Caki2 (cell line): ENCODE data around the gene HTT-AS. TPM values are rescaled to one million over a fixed set of nuclear protein-coding genes. Genes with fewer than 3 reads are reported as not detected.
"Not testable (repeated sequence)": the region's sequence is repeated elsewhere in the genome, so short reads cannot be mapped to it uniquely, and the experiment has no call there.

Experiments used
- DNase-seq: peaks from one replicate; pipeline ENCODE4 v3.0.0-alpha.2; 2015; ENCODE audit warnings: low read depth
- in situ Hi-C: cut with HindIII; loops from 2 replicates; pipeline ENCODE4 v1.10.0; 2016; ENCODE audit warnings: low sequenced_read_pairs, low pct_unique_long_range_greater_than_20kb, mixed read lengths
- total RNA-seq: library from RNA; depleted of rRNA; stranded (reverse); fragments of >200 nt; shearing (Covaris generic); gene quantifications from 2 replicates; pipeline ENCODE4 v1.2.3, GENCODE V29; 2014; ENCODE audit warnings: low replicate concordance

HTT-AS gene
- total RNA-seq, 1 experiment from 2014 or later, result not detected

DNA sequence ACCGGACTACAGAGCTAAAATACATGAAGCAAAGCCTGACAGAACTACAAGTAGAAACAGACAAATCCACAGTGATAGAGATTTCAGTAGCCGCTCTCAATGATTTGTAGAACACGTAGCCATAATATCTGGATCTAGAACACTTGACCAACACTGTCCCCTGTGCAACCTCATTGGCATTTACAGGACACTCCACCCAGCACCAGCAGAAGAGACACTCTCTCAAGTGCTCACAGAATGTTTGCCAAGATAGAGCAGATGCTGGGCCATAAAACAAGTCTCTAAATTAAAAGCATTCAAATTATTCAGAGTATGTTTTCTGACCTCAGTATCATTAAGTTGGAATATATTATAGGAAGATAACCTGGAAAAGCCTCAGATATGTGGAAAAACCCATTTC lies 21.9 kb upstream of the HTT-AS start:
- in situ Hi-C loops, result no loop called here
- DNase-seq, result no peak

DNA sequence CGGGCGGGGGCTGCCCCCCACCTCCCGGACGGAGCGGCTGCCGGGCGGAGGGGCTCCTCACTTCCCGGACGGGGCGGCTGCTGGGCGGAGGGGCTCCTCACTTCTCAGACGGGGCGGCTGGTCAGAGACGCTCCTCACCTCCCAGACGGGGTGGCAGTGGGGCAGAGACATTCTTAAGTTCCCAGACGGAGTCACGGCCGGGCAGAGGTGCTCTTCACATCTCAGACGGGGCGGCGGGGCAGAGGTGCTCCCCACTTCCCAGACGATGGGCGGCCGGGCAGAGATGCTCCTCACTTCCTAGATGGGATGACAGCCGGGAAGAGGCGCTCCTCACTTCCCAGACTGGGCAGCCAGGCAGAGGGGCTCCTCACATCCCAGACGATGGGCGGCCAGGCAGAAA lies 20.4 kb upstream of the HTT-AS start:
- in situ Hi-C loops, DNase-seq: not testable (repeated sequence)

DNA sequence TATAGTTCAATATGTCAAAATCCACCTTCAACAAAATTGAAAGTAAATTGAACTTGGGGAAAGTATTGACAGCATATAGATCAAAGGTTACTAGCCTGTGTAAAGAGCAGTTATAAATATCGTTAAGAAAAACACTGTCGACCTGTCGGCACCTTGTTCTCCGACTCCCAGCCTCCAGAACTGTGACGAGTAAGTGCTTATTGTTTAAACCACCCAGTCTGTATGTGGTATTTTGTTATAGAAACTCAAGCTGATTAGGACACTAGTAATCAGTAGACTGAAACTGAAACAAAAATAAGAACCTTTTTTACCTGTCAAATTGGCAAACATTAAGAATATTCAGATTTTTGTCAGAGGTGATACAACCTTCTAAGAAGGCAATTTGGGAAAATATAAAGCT lies 17.1 kb upstream of the HTT-AS start:
- no peak for DNase-seq
- in situ Hi-C loops, result no loop called here

DNA sequence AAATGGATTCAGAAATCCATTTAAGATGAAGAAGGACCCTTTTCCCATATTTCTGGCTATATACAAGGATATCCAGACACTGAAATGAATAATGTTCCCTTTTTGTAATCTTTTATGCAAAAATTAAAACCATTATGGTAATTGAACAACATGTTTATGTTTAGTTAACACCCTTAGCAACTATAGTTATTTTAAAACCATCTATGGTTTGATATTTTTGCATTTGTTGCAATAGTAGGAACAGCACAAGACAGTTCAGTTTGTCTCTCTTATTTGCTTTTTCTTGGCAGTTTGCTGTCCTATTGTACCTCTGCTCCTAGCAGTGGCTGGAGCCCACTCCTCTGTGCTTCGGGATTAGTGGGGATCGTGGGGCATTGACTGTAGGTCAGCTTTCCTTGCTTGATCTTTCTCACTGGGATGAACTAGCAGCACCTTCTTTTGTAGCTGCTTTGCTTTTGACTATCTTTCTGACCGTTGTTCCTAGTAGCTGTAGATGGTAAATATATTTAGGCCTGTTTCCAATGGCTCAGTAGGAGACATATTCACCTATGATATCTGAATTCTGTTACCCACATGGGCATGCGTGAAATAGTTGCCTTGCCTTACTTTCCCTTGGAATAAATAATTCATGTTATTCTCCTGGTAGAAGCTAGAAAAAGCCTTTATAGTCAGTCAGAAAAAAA lies 12.9 kb upstream of the HTT-AS start:
- no peak for DNase-seq
- in situ Hi-C loops, result no loop called here

DNA sequence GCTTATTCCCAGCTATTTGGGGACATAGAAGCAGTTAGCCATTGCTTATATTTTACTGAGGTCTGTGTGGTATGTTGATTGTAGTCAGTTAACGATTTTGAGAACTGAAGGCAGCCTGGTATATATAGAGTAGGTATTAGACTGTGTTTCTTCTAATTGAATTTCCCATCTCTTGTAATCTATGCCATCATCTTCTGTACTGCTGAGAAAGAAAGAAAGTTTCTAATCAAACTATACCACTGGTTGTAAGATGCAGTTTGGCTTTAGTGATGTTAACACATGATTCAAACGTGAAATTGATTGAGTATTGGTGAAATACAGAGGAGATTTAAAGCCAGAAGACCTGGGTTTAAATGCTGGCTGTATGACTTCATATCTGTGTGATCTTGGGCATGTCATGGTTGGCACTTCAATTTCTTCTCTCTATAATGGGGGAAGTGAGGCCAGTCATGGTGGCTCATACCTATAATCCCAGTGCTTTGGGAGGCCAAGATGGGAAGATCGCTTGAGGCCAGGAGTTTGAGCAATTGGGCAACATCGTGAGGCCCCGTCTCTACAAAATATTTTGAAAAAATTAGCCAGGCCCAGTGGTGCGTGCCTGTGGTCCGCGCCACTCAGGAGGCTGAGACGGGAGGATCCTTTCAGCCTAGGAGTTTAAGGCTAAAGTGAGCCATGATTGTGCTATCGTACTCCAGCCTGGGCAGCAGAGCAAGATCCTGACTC lies 11.8 kb upstream of the HTT-AS start:
- in situ Hi-C loops, result no loop called here
- no peak for DNase-seq

DNA sequence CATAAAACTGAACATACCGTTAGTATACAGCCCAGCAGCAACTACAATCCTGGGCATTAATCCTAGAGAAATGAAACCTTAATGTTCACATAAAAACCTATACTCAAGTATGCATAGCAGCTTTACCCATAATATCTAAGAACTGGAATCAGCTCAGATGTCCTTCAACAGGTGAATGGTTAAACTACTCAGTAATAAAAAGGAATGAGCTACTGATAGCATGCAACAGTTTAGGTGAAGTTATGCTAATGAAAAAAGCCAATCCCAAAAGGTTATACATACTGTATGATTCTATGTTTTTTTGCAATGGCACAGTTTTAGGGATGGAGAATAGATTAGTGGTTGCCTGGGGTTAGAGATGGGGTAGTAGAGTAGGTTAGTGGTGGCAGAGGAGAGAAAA lies 9.4 kb upstream of the HTT-AS start:
- in situ Hi-C loops, result no loop called here
- no peak for DNase-seq

DNA sequence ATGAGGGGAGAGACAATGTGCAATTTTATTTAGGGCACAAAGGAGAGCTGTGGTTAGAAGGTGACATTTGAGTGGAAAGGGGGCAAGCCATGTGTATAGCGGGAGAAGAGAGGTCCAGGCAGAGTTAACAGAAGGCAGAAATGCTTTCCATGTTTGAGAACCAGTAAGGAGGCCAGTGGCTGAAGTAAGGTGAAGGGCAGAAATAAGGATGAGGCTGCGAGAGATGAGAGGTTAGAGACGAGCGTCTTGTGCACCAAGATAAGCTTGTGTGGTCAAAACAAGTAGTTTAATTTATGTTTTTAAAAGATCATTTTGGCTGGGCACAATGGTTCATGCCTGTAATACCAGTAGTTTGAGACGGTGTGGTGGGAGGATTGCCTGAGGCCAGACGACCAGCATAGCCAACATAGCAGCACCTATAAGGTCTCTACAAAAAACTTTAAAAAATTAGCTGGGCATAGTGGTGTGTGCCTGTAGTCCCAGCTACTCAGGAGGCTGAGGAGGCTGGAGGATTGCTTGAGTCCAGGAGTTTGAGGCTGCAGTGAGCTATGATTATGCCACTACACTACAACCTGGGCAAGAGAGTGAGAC lies 8.7 kb upstream of the HTT-AS start:
- in situ Hi-C loops, result no loop called here
- no peak for DNase-seq

DNA sequence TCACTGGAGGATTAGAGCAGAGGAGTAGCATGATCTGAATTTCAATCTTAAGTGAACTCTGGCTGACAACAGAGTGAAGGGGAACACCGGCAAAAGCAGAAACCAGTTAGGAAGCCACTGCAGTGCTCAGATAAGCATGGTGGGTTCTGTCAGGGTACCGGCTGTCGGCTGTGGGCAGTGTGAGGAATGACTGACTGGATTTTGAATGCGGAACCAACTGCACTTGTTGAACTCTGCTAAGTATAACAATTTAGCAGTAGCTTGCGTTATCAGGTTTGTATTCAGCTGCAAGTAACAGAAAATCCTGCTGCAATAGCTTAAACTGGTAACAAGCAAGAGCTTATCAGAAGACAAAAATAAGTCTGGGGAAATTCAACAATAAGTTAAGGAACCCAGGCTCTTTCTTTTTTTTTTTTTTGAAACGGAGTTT lies 5.4 kb upstream of the HTT-AS start:
- in situ Hi-C loops, result no loop called here
- DNase-seq, result no peak

DNA sequence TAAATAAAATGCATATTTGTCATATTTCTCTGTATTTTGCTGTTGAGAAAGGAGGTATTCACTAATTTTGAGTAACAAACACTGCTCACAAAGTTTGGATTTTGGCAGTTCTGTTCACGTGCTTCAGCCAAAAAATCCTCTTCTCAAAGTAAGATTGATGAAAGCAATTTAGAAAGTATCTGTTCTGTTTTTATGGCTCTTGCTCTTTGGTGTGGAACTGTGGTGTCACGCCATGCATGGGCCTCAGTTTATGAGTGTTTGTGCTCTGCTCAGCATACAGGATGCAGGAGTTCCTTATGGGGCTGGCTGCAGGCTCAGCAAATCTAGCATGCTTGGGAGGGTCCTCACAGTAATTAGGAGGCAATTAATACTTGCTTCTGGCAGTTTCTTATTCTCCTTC lies 3.5 kb upstream of the HTT-AS start:
- in situ Hi-C loops, result no loop called here
- no peak for DNase-seq

DNA sequence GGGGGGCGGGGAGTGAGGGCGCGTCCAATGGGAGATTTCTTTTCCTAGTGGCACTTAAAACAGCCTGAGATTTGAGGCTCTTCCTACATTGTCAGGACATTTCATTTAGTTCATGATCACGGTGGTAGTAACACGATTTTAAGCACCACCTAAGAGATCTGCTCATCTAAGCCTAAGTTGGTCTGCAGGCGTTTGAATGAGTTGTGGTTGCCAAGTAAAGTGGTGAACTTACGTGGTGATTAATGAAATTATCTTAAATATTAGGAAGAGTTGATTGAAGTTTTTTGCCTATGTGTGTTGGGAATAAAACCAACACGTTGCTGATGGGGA lies 1.3 kb upstream of the HTT-AS start:
- in situ Hi-C loops, result no loop called here
- no peak for DNase-seq

DNA sequence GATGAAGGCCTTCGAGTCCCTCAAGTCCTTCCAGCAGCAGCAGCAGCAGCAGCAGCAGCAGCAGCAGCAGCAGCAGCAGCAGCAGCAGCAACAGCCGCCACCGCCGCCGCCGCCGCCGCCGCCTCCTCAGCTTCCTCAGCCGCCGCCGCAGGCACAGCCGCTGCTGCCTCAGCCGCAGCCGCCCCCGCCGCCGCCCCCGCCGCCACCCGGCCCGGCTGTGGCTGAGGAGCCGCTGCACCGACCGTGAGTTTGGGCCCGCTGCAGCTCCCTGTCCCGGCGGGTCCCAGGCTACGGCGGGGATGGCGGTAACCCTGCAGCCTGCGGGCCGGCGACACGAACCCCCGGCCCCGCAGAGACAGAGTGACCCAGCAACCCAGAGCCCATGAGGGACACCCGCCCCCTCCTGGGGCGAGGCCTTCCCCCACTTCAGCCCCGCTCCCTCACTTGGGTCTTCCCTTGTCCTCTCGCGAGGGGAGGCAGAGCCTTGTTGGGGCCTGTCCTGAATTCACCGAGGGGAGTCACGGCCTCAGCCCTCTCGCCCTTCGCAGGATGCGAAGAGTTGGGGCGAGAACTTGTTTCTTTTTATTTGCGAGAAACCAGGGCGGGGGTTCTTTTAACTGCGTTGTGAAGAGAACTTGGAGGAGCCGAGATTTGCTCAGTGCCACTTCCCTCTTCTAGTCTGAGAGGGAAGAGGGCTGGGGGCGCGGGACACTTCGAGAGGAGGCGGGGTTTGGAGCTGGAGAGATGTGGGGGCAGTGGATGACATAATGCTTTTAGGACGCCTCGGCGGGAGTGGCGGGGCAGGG lies 711 bp upstream of the HTT-AS start:
- DNase-seq, result peak; percentile 64
- in situ Hi-C loops, result no loop called here

DNA sequence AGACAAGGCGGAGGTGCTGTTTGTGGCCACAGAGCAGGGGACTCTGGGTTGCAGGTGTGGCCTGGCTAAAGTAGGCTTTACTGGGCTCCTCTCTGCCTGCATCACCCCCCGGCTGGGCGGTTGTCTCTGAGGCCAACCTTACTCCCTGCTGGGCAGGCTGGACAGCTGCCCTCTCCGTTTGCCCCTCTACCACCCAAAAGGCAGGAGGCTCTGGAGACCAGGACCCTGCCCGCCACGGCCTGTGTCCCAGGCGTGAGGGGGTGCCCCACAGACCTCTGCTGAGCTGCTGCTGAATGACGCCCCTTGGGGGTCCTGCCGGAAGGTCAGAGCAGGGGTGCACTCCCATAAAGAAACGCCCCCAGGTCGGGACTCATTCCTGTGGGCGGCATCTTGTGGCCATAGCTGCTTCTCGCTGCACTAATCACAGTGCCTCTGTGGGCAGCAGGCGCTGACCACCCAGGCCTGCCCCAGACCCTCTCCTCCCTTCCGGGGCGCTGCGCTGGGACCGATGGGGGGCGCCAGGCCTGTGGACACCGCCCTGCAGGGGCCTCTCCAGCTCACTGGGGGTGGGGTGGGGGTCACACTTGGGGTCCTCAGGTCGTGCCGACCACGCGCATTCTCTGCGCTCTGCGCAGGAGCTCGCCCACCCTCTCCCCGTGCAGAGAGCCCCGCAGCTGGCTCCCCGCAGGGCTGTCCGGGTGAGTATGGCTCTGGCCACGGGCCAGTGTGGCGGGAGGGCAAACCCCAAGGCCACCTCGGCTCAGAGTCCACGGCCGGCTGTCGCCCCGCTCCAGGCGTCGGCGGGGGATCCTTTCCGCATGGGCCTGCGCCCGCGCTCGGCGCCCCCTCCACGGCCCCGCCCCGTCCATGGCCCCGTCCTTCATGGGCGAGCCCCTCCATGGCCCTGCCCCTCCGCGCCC lies 920 bp downstream of the HTT-AS start:
- in situ Hi-C loops, result no loop called here
- DNase-seq, result peak; percentile 41

DNA sequence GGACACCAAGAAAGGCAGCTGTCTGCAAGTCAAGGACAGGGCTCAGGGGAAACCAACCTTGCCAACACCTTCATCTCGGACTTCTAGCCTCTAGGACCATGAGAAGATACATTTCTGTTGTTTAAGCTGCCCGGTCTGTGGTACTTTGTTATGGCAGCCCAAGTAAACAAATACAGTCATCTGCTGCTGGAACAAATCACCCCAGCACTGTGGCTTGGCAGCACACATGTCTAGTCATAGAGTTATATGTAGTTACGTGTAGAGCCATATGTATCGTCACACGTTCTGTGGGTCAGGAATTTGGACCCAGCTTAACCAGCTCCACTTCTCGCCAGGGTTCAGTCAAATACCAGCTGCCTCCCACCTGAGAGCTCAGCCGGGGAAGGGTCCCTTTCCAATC lies 2.5 kb downstream of the HTT-AS start:
- no peak for DNase-seq
- in situ Hi-C loops, result no loop called here

DNA sequence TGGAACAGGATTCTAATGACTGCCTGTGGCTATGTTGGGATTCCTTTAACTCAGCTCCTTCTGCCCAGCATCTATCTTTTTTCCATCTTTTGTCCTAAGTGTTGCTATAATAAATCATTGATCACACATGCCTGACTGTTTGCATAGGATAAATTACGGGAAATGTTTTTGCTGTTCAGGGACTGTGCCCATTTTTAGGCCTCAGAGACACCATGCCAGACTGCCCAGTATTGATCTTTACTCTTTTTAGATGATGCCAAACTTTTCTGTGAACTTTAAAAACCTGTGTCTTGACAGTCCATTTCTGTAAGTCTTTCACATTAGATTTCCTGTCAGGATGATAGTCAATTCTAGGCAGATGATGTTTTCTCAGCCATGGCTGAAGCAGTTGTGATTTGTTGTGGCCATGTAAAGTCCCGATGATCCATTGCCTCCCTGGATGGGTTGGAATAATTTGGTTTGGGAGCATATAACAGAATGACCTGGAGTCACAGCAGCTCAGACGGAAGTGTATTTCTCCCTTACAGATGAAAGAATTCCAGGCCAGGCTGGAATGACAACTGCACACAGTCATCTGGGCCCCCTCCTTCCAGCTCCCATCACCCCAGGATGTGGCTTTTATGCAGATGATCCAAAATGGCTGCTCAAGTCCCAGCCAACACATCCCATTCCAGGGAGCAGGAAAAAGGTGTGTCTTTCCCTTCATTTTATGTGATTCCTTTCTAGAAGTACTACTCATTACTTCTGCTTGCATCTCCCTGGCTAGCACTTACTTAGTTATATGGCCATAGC lies 3.4 kb downstream of the HTT-AS start:
- in situ Hi-C loops, result no loop called here

DNA sequence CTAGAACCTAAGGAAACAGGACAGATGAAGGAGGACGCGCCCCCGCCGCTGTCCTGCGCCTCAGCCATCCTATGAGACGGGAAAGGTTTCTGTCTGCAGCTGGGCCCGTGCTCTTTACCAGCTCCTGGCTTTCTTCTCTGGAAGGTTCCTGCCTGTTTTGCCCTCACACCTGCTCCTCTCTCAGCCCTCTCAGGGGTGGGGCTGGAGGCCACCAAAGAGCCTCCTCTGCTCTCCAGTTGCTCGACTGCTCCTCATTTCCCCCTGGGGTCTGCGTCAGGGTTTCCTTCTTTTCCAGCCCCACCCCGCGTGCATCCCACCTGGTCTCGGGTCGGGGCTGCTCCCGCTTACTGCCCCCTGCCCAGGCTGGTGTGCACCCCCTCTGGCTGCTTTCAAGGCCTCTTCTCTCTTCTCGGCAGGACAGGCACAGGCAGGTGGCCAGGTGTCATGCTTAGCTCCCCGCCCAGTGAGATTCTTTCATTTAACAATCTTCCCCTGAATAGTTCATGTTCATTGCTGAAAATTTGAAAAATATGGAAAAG lies 4.6 kb downstream of the HTT-AS start:
- no peak for DNase-seq

More for the DNA sequence above, 3.4 kb downstream of the HTT-AS start:
- DNase-seq, result no peak

DNA sequence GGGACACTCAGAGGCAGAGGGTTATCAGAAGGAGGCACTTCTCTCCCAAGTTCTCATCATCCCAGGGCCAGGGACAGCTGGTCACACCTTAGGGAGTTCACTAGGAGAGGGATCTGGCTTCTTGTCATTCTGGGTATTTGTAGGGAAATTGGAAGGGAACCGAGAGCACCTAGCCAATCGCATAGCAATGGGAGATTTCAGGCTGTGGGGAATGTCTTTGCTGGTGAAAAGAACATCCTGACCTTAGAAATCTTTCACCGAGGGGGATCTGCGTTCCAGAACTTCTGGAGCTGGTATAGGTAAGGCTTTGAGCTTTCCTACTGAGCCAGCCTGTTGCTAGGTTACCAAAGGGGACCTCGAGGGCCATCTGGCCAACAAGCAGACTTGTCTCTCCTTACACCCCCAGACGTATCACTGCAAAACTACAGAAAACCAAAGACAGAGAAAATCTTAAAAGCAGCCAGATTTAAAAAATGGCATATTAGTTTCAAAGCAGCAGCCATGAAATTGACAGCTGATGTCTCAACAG lies 6.8 kb downstream of the HTT-AS start:
- in situ Hi-C loops, result no loop called here
- no peak for DNase-seq

More for the DNA sequence above, 4.6 kb downstream of the HTT-AS start:
- in situ Hi-C loops, result no loop called here
